ENCODE data around the gene MIB1. TPM values are rescaled to one million over a fixed set of nuclear protein-coding genes. Genes with fewer than 3 reads are reported as not detected.

Gene MIB1
- total RNA-seq, 1 donor from 2014 or later: 21.6 TPM

GRCh38 chr18:21865043-21865442 lies 124.5 kb downstream of the MIB1 start:
- DNase-seq (ENCODE audit: extremely low spot score in 2 of 2): no peak
- no peak for TF ChIP-seq POLR2A (IDR thresholded peaks at IDR 0.05)
- no peak for TF ChIP-seq CTCF (IDR thresholded peaks at IDR 0.05)
- no peak for TF ChIP-seq POLR2AphosphoS5 (IDR thresholded peaks at IDR 0.05; ENCODE audit: insufficient read depth in 1 of 2, low read depth in 1 of 2)
- H3K36me3 ChIP-seq: peaks cover 0 to 45% of the 10 kb centered on the region in 2 donors

GRCh38 chr18:21868770-21869169 lies 128.2 kb downstream of the MIB1 start:
- Histone ChIP-seq H3K4me1 (no peaks in the 10 kb centered on the region), H3K27me3 (no peaks in the 10 kb centered on the region), H3K9me3 (no peaks in the 10 kb centered on the region), H3K4me3 (no peak overlapping the region), H3K27ac (no peak overlapping the region), H3K36me3 (peaks cover 0 to 14% of the 10 kb centered on the region in 2 donors)
- DNase-seq (ENCODE audit: extremely low spot score in 2 of 2): no peak
- TF ChIP-seq CTCF (IDR thresholded peaks at IDR 0.05) (no peak), POLR2A (IDR thresholded peaks at IDR 0.05) (no peak), POLR2AphosphoS5 (IDR thresholded peaks at IDR 0.05; ENCODE audit: insufficient read depth in 1 of 2, low read depth in 1 of 2) (no peak)
- intact Hi-C loops (cut with DNase I): no loop called here

More at GRCh38 chr18:21865043-21865442, 124.5 kb downstream of the MIB1 start:
- Histone ChIP-seq H3K4me3 (no peak overlapping the region), H3K4me1 (no peaks in the 10 kb centered on the region), H3K27ac (no peak overlapping the region), H3K27me3 (no peaks in the 10 kb centered on the region), H3K9me3 (no peaks in the 10 kb centered on the region)
- intact Hi-C loops (cut with DNase I): no loop called here

- Histone ChIP-seq H3K36me3 (no peaks in the 10 kb centered on the region), H3K27me3 (no peaks in the 10 kb centered on the region), H3K4me1 (no peaks in the 10 kb centered on the region), H3K4me3 (no peak overlapping the region), H3K27ac (no peak overlapping the region), H3K9me3 (no peaks in the 10 kb centered on the region)
- intact Hi-C loops (cut with DNase I): no loop called here
- DNase-seq (ENCODE audit: extremely low spot score in 2 of 2): no peak
- TF ChIP-seq CTCF (IDR thresholded peaks at IDR 0.05) (no peak), POLR2AphosphoS5 (IDR thresholded peaks at IDR 0.05; ENCODE audit: insufficient read depth in 1 of 2, low read depth in 1 of 2) (no peak), POLR2A (IDR thresholded peaks at IDR 0.05) (no peak)
Measured at GRCh38 chr18:21889570-21889969, 149.0 kb downstream of the MIB1 start.

GRCh38 chr18:21894619-21895367 lies 154.2 kb downstream of the MIB1 start:
- Histone ChIP-seq H3K4me1 (no peaks in the 10 kb centered on the region), H3K27ac (no peak overlapping the region), H3K4me3 (no peak overlapping the region), H3K27me3 (no peaks in the 10 kb centered on the region), H3K36me3 (no peaks in the 10 kb centered on the region), H3K9me3 (no peaks in the 10 kb centered on the region)
- TF ChIP-seq CTCF (IDR thresholded peaks at IDR 0.05) (no peak), POLR2AphosphoS5 (IDR thresholded peaks at IDR 0.05; ENCODE audit: insufficient read depth in 1 of 2, low read depth in 1 of 2) (no peak), POLR2A (IDR thresholded peaks at IDR 0.05) (no peak)
- intact Hi-C loops (cut with DNase I): no loop called here
- DNase-seq (ENCODE audit: extremely low spot score in 2 of 2): no peak

GRCh38 chr18:21896732-21897336 lies 156.2 kb downstream of the MIB1 start:
- no peak overlapping the region for H3K4me3 ChIP-seq
- H3K4me1 ChIP-seq: no peaks in the 10 kb centered on the region
- H3K36me3 ChIP-seq: no peaks in the 10 kb centered on the region
- H3K9me3 ChIP-seq: no peaks in the 10 kb centered on the region
- TF ChIP-seq POLR2A (IDR thresholded peaks at IDR 0.05) (no peak), CTCF (IDR thresholded peaks at IDR 0.05) (no peak), POLR2AphosphoS5 (IDR thresholded peaks at IDR 0.05; ENCODE audit: insufficient read depth in 1 of 2, low read depth in 1 of 2) (no peak)
- DNase-seq (ENCODE audit: extremely low spot score in 2 of 2): no peak
- no peaks in the 10 kb centered on the region for H3K27me3 ChIP-seq
- H3K27ac ChIP-seq: no peak overlapping the region
- intact Hi-C loops (cut with DNase I): no loop called here

All from vagina (tissue), 2 donors.